HPDE6-E6E7 (cell line): Measurements from ENCODE around the gene SARDH.

Experiments
- DNase-seq: peaks from one replicate; pipeline ENCODE4 v3.0.0; 2011; ENCODE audit warnings: missing footprints; ENCODE audit errors: extremely low spot score

SARDH gene

GRCh38 chr9:133669182-133669801 lies 68.9 kb downstream of the SARDH start:
- DNase-seq, result no peak

GRCh38 chr9:133667759-133668450 lies 70.2 kb downstream of the SARDH start:
- no peak for DNase-seq

GRCh38 chr9:133666845-133667244 lies 71.3 kb downstream of the SARDH start:
- no peak for DNase-seq

- DNase-seq, result no peak
Observed at GRCh38 chr9:133666387-133666786, 71.8 kb downstream of the SARDH start.

GRCh38 chr9:133665535-133665934 lies 72.6 kb downstream of the SARDH start:
- no peak for DNase-seq

GRCh38 chr9:133665096-133665495 lies 73.1 kb downstream of the SARDH start:
- DNase-seq, result no peak

GRCh38 chr9:133664173-133665050 lies 73.7 kb downstream of the SARDH start:
- no peak for DNase-seq

- no peak for DNase-seq
Observed at GRCh38 chr9:133661846-133662540, 76.2 kb downstream of the SARDH start.

GRCh38 chr9:133659516-133659915 lies 78.6 kb downstream of the SARDH start:
- no peak for DNase-seq

- DNase-seq, result peak; percentile 34
Observed at GRCh38 chr9:133658442-133659431, 79.4 kb downstream of the SARDH start.

GRCh38 chr9:133657120-133657661 lies 81.0 kb downstream of the SARDH start:
- DNase-seq, result no peak

GRCh38 chr9:133656211-133657119 lies 81.7 kb downstream of the SARDH start:
- DNase-seq, result no peak

- no peak for DNase-seq
Observed at GRCh38 chr9:133655701-133656100, 82.5 kb downstream of the SARDH start.

- no peak for DNase-seq
Observed at GRCh38 chr9:133654736-133655657, 83.2 kb downstream of the SARDH start.

- no peak for DNase-seq
Observed at GRCh38 chr9:133653638-133654037, 84.5 kb downstream of the SARDH start.

GRCh38 chr9:133650026-133650425 lies 88.1 kb downstream of the SARDH start:
- DNase-seq, result no peak

GRCh38 chr9:133649194-133649593 lies 89.0 kb downstream of the SARDH start:
- DNase-seq, result no peak

GRCh38 chr9:133647765-133648469 lies 90.2 kb downstream of the SARDH start:
- DNase-seq, result no peak
